Pulmonary artery endothelial cell (primary cell): ENCODE data around the gene CNOT2. TPM values are rescaled to one million over a fixed set of nuclear protein-coding genes. Genes with fewer than 3 reads are reported as not detected.
"Not testable (repeated sequence)": the region's sequence is repeated elsewhere in the genome, so short reads cannot be mapped to it uniquely, and the experiment has no call there.

Source experiments
- DNase-seq: peaks from one replicate; pipeline ENCODE4 v3.0.0-alpha.2; 2011; ENCODE audit warnings: low read depth, low spot score
- total RNA-seq: library from RNA; depleted of rRNA; stranded (reverse); fragments of >200 nt; gene quantifications from 2 replicates; pipeline ENCODE4 v1.2.3, GENCODE V29; 2014

CNOT2 gene
- total RNA-seq, 1 donor from 2014 or later, result 124 TPM

GRCh38 chr12:70304684-70305555 is 61.7 kb downstream of the CNOT2 start:
- DNase-seq, result not testable (repeated sequence)

GRCh38 chr12:70305794-70306193 is 62.6 kb downstream of the CNOT2 start:
- DNase-seq, result no peak

GRCh38 chr12:70306676-70307075 is 63.4 kb downstream of the CNOT2 start:
- DNase-seq, result no peak

- no peak for DNase-seq
Measured at GRCh38 chr12:70307868-70308267, 64.6 kb downstream of the CNOT2 start.

- DNase-seq, result no peak
Measured at GRCh38 chr12:70309348-70309747, 66.1 kb downstream of the CNOT2 start.

- DNase-seq, result no peak
Measured at GRCh38 chr12:70314145-70314544, 70.9 kb downstream of the CNOT2 start.

- DNase-seq, result no peak
Measured at GRCh38 chr12:70317781-70318180, 74.5 kb downstream of the CNOT2 start.

GRCh38 chr12:70319605-70320004 is 76.4 kb downstream of the CNOT2 start:
- DNase-seq, result no peak

GRCh38 chr12:70321191-70321590 is 78.0 kb downstream of the CNOT2 start:
- no peak for DNase-seq

- no peak for DNase-seq
Measured at GRCh38 chr12:70327541-70327940, 84.3 kb downstream of the CNOT2 start.

GRCh38 chr12:70329728-70330127 is 86.5 kb downstream of the CNOT2 start:
- no peak for DNase-seq

GRCh38 chr12:70330158-70330557 is 86.9 kb downstream of the CNOT2 start:
- no peak for DNase-seq

- no peak for DNase-seq
Measured at GRCh38 chr12:70332236-70332635, 89.0 kb downstream of the CNOT2 start.

GRCh38 chr12:70334742-70335141 is 91.5 kb downstream of the CNOT2 start:
- DNase-seq, result no peak

GRCh38 chr12:70338531-70338930 is 95.3 kb downstream of the CNOT2 start:
- DNase-seq, result no peak

GRCh38 chr12:70351076-70351475 is 107.8 kb downstream of the CNOT2 start:
- no peak for DNase-seq

GRCh38 chr12:70353780-70354660 is 110.8 kb downstream of the CNOT2 start:
- no peak for DNase-seq

- no peak for DNase-seq
Measured at GRCh38 chr12:70354787-70355186, 111.6 kb downstream of the CNOT2 start.

- no peak for DNase-seq
Measured at GRCh38 chr12:70355972-70356371, 112.7 kb downstream of the CNOT2 start.

- DNase-seq, result no peak
Measured at GRCh38 chr12:70359458-70360197, 116.4 kb downstream of the CNOT2 start.

- no peak for DNase-seq
Measured at GRCh38 chr12:70360218-70360617, 117.0 kb downstream of the CNOT2 start.
